Stimulated activated CD4-positive, alpha-beta T cell treated with anti-CD3 and anti-CD28 coated beads, Interleukin-15, amount 100 ng/mL, for 1 hour (primary cell): ENCODE measurements around the gene LAYN.

Experiments
- DNase-seq, 2 donors: peaks; one replicate each; pipeline ENCODE4 v3.0.0-alpha.2; 2020; ENCODE audit warnings: low read depth in 1 of 2, low spot score in 1 of 2

The LAYN gene

GRCh38 chr11:111561306-111561705 is 20.8 kb downstream of the LAYN start:
- DNase-seq, result no peak

GRCh38 chr11:111561791-111562325 is 21.3 kb downstream of the LAYN start:
- DNase-seq, result no peak

- no peak for DNase-seq
Observed at GRCh38 chr11:111562692-111563389, 22.3 kb downstream of the LAYN start.

DNA sequence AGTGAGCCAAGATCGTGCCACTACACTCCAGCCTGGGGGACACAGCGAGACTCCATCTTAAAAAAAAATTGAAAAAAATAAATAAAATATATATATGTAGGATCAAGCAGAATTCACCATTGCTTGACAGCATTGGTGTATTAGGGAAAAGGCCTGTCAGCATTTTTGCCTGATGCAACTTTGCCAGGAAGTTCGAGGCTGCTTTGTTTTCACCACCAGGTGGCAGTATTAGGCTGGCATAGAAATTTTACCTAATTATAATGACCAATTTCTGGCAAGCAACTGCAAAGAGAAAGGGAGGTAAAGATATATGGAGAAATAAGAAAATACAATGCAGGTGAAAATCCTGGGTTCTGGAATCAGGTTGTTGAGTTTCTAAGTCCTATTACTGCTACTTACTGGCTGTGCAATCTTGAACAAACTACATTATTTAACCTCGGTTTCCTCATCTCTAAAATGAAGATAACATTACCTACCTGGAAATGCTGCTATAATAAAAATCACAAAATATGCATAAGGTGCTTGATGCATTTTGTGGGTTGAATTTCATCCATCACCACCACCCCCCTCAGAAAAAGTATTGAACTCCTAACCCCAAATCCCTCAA is 24.7 kb downstream of the LAYN start:
- peak in 1 of 2 donors; percentile 35 for DNase-seq

GRCh38 chr11:111566324-111566723 is 25.8 kb downstream of the LAYN start:
- DNase-seq, result no peak

- DNase-seq, result no peak
Observed at GRCh38 chr11:111569476-111569875, 29.0 kb downstream of the LAYN start.

GRCh38 chr11:111570796-111571195 is 30.3 kb downstream of the LAYN start:
- no peak for DNase-seq

DNA sequence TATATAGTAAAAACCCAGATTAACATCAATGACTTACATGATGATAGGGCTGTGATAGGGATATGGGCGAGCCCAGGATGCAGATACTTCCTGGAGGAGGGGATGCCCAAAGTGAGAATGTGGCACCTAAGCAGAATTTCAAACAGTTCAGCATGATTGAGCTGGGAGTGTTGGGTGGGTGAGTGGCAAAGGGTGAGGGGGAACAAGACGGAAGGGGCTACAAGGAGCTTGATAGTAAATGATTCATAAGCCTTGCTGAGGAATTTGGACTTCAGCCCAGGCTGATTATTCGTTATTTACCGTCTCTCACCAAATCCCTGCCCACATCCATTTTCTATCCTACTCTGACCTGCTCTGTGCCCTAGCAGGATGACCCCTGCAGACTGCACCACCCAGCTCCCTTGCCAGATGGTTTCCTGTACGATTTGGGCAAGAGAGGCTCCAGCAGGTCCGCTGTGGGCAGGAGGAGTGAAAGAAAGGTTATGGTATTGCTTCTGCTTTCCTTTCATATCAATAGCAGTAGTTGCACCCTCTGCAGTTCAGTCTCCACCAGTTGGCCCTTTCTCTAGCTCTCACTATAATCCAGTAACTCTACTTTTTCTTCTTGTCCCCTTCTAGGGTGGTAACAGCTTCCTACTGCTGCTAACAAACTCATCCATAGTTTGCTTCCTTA is 31.4 kb downstream of the LAYN start:
- no peak for DNase-seq

DNA sequence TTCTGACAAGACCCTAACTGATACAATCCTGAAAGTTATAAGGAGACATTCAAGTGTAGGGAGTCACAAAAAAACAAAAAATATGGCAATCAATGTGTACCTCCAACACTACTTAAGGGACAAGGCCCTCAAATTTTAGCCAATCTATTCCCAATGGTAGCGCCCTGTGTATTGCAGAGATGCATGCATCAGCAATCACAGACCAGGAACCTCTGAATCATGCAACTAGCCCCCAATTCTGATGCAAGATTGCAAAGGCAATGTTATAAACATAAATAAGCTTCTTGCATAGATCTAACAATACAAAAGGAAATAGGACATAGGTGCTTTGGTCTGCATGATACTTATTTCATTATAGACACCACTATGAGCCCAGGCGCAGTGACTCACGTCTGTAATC is 32.1 kb downstream of the LAYN start:
- no peak for DNase-seq

GRCh38 chr11:111573821-111574249 is 33.3 kb downstream of the LAYN start:
- DNase-seq, result no peak

GRCh38 chr11:111574373-111575225 is 34.1 kb downstream of the LAYN start:
- DNase-seq, result no peak

GRCh38 chr11:111575740-111576139 is 35.2 kb downstream of the LAYN start:
- DNase-seq, result no peak

- no peak for DNase-seq
Observed at GRCh38 chr11:111577821-111578220, 37.3 kb downstream of the LAYN start.

- DNase-seq, result no peak
Observed at GRCh38 chr11:111581341-111581740, 40.8 kb downstream of the LAYN start.

GRCh38 chr11:111582163-111582562 is 41.6 kb downstream of the LAYN start:
- no peak for DNase-seq

- no peak for DNase-seq
Observed at GRCh38 chr11:111582881-111583280, 42.4 kb downstream of the LAYN start.

- DNase-seq, result no peak
Observed at GRCh38 chr11:111585371-111585770, 44.9 kb downstream of the LAYN start.

- DNase-seq, result no peak
Observed at GRCh38 chr11:111586388-111586831, 45.9 kb downstream of the LAYN start.

GRCh38 chr11:111589114-111589513 is 48.6 kb downstream of the LAYN start:
- DNase-seq, result no peak

DNA sequence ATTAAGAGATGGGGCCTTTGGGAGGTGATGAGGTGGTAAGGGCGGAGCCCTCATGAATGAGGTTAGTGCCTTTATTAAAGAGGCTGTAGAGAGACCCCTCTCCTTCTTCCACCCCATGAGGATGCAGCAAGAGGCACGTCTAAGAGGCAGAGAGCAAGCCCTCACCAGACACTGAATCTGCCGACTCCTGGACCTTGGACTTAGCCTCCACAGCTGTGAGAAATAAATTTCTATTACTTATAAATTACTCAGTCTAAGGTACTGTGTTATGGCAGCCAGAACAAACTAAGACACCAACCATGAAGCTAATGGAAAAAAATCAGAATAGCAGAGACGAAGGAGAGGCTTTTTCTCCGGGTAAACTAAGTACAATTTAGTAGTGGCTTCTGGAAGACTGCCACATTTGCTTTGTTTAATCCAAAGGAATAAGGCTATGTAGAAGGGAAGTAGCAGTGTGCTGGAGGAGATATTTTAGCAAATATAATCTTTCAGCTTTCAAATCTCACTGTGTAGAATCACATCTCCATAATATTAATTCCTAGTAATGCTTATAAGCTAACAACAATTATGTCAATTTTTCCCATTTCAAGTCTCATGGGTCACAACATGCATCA is 49.5 kb downstream of the LAYN start:
- no peak for DNase-seq
